NT2/D1 (cell line): ENCODE results near the gene CAB39.

Source experiments
- SUZ12 ChIP-seq: IDR thresholded peaks from 2 replicates; pipeline ENCODE4 v1.6.1; 2011; ENCODE audit not compliant: insufficient read length, insufficient read depth; ENCODE audit errors: extremely low read depth
- YY1 ChIP-seq: IDR thresholded peaks from 2 replicates; pipeline ENCODE4 v1.6.1; 2011; ENCODE audit not compliant: insufficient read length, insufficient read depth

DNA sequence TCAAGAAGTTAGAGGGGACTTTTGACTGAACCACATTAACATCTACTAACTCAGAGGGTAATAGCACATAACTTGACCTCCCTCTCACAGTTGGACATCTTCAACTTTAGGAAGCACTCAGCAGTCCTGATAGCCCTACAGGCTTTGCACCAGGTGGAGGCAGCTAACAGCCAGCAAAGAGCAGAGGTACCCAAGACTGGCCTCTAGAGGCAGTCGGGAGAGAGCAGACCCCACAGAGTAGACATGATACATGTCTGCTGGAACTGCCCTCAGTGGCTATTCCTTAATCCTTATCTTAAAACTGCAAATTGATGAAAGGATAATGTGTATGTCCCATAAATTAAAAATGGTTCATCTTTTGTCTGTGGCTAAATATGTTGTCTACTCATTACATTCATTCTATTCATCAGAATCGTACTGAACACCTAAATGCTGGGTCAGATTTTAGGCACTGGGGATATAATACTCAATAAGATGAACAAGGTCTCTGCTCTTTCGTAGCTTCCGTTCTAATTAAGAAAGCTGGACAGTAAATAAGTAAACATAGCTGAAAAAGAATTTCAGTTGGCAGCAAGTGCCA lies 49.8 kb downstream of the CAB39 start:
- TF ChIP-seq SUZ12 (no peak), YY1 (no peak)
